GM19324 (cell line): Measurements from ENCODE around the gene DOK1.
A peak's percentile ranks its signal among the peaks of the same experiment; 100 is the strongest.

Experiments
- ATAC-seq: cut with Tn5 transposase; IDR thresholded peaks from one replicate; pipeline ENCODE4 v1.9.1; 2021; ENCODE audit warnings: mild to moderate bottlenecking, moderate library complexity; ENCODE audit not compliant: unreplicated experiment, low FRiP score

The DOK1 gene

DNA sequence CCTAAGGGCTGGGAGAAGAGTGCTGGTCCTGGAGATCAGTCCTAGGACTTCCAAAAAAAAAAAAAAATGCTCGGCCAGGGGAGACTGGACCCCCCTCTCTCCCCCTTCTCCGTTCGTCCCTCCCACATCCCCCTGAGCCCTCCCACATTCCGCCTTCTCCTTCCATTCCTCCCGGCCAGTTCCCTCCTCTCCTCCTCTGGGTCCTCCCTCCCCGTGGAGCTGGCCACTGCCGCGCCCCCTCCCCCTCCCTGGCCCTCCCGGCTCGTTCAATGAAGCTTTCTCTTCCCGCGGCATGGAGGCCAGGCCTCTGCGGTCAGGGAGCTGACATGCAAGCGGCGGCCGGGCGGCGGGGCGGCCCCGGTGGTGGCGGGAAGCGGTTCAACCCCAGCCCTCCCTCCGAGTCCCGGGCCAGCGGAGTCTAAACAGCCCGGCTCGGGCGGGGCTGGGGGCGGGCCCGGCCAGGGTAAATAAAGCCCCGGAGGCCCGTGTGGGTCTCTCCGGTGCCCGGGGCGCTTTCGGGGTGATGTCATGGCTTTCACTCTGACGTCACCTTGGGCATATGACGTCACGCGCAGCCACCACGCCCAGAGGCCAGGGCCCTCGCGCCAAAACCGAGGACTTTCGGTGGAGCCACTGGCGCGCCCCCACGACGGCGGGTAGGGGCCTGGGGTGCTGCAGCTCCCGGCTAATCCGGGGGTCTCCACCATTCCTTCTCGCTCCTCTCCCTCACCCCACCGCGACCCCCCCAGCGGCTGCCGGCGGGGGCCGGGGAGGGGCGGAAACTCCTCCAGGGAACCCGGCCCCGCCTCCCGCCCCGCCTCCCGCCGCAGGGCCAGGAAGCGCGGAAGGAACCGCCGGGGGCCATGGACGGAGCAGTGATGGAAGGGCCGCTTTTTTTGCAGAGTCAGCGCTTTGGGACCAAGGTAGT is at the start of gene DOK1, which contains the start of gene LOXL3:
Gene DOK1 (plus strand): TSS at position 829 of the 928 bp plus-strand sequence. CDS start 35 bp downstream, at position 864.
Gene LOXL3 (minus strand): TSS at position 51 of the 928 bp plus-strand sequence. CDS start 1,308 bp downstream, outside the sequence.
- ATAC-seq, result peak; percentile 66

- ATAC-seq, result no peak
Measured at GRCh38 chr2:74505448-74506246, 48.9 kb upstream of the DOK1 start.

- peak; percentile 93 for ATAC-seq
Measured at GRCh38 chr2:74507145-74507925, 47.2 kb upstream of the DOK1 start, which contains the start of gene PCGF1. PCGF1 (minus strand) TSS chr2:74507695; CDS start chr2:74507668, 27 bp downstream.

DNA sequence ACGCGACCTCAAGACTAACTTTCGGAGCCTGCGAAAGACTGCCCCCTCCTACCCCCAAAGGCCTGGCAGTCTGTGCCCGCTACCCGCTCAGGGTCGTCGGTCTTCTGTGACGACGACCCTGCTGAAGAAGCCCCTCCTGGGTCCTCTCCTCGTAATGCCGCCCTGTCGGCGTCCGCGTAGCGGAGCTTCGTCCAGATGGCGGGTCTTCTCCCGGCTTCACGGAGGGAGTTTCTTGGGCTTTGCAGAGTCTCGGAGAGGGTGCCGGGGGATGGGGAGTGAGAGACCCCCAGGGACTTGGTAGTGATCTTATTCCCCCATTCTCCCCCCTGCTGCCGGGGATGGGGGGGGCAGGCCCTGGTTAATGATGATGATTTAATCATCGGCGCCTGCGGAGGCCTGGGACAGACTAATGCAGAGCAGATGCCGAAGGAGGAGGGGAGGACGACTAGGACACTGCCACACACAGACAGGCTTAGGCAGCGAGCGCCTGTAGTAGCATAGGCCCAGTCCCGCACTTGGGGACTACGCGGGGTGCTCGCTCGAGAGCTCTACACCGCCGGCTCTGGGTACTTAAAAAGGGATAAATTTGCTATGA is 46.5 kb upstream of the DOK1 start:
- peak; percentile 7 for ATAC-seq

GRCh38 chr2:74510272-74510671 is 44.2 kb upstream of the DOK1 start:
- no peak for ATAC-seq

- no peak for ATAC-seq
Measured at GRCh38 chr2:74511104-74511989, 43.2 kb upstream of the DOK1 start.

DNA sequence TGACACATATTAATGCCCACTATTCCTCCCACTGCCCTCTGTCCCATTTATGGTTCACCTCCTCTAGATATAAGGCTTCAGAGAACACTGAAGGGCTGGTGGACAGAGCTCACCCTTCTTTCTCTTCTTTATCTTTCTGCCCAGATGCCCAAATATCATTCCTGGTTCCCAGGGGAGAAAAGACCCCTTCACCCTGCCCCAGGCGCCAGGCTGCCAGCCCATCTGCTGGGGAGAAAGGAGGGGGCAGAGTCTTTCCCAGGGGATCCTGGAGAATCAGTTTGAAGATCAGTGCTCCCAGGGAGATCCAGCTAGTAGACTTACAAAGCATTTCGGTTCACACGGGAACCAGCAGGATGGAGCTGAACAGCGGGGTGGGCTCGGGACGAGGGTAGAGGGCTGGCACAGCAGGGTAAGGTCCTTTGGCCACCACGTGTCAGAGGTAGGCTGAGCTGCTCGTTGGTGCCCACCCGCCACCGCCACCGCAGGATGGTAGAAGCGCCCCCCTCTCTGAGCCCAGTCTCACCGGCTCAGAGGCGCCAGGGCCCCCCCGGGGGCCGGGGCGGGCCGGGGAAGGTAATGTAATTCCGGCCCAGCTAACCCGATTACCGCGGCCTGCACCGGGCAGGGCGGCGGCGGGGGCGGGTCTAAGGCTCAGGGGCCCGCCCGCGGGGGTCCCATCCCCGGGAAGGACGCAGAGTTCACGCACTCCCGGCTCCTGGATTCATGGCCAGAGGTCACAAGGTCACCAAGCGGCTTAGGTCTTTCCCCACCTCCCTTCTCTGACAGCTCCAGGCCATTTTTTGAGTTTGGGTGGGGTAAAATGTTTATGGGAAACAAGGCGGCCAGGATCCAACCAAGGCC is 41.5 kb upstream of the DOK1 start:
- ATAC-seq, result no peak

DNA sequence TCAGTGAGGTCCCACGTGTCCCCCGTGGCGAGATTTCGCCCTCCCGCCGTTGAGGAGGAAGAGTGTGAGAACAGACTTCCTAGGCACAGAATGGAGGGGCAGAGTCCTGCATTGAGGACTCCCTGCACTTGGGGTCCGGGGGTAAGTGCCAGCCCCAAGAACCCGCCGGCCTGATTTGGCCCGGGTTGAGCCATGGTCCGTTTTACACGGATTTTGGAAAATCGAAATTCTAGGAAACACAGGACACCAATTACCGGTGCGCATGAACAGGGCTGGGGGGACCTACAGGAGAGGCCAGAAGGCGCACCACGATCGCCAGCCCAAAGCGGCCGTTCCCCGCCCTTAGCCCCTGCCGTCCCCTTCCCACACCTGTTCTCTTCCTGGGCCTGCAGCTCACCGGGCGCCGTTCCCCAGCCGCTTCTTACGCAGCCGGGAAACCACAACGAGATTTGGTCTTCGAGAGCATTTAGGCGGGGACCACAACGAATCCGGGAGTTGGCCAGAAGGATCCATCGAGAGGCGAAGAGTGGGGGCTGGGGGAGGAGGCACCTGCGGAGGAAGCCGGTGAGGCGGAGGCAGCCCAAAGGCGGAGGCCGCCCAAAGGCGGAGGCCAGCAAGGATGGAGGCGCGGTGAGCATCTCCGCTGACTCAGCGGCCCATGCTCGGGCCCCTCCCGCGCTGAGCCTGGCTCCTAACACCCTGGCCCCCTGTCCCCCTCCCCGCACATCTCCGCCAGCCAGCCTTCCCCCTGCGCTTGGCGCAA is 40.7 kb upstream of the DOK1 start:
- no peak for ATAC-seq

GRCh38 chr2:74514368-74515270 is 39.9 kb upstream of the DOK1 start, which contains the start of gene TLX2:
TLX2 (plus strand) TSS chr2:74514450; CDS start chr2:74514807, 357 bp downstream.
- no peak for ATAC-seq

DNA sequence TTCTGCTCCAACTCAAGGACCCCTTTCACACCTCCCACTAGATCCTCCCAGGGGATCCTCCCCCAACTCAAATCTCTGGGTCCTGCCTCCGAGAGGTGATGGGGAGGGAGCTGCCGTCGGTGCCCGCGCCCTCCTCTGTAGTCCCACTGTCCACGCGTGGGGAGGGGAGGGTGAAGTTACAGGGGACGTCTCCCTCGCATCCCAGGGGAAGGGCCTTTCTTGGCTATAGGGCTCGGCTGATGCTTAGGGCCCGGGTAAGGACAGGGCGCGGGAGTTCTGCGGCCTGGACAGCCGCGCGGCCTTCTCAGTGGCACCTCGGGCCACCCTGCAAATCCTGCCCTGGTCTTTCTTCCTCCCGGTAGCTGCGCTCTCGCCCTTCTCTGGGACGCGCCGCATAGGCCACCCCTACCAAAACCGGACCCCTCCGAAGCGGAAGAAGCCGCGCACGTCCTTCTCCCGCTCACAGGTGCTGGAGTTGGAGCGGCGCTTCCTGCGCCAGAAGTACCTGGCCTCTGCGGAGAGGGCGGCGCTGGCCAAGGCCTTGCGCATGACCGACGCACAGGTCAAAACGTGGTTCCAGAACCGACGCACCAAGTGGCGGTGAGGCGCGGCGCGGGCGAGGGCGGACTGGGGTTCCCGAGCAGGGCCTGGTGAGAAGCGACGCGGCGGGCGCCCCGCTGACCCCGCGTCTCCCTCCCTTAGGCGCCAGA is 39.1 kb upstream of the DOK1 start:
- ATAC-seq, result no peak

DNA sequence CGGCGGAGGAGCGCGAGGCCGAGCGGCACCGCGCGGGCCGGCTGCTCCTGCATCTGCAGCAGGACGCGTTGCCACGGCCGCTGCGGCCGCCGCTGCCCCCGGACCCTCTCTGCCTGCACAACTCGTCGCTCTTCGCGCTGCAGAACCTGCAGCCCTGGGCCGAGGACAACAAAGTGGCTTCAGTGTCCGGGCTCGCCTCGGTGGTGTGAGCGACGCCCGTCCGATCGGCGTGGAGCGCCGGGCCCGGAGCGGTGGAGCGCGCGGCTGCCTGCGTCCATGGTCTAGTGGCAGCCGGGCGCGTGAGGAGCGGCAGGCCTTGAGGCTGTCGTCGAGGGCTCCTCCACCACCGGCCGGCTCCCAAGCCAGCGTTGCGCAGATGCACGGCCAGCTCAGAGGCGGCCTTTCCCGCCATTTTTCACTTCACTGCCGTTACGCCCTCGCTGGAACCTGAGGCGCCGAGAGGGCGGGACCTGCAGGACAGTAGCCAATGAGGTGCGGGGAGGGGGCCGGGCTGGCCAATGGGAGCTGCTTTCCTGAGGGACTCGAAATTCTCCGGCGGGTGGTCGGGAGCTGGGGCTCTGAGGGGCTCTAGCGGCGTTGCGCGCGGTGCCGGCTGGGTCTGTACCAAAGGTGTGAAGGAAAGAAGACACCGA is 38.4 kb upstream of the DOK1 start:
- no peak for ATAC-seq

DNA sequence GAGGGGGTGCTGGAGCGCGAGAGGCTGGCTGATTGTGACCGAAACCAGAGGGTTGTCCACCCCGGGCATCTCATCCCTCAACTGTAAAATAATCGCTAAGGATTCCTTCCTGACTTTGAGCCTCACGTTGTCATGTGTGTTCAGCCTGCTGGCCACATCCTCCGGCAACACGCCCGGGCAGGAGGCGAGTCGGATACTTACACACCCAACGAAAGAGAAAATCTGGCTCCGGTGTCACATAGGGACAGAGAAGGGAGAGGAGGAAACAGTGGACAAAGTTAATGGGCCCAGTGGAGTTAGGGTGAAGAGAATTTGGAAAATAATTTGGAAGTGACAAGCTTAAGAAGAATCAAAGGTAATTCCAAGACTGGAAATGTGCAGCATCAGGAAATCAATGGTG is 37.9 kb upstream of the DOK1 start:
- ATAC-seq, result no peak

- ATAC-seq, result no peak
Measured at GRCh38 chr2:74522516-74522915, 32.0 kb upstream of the DOK1 start.

DNA sequence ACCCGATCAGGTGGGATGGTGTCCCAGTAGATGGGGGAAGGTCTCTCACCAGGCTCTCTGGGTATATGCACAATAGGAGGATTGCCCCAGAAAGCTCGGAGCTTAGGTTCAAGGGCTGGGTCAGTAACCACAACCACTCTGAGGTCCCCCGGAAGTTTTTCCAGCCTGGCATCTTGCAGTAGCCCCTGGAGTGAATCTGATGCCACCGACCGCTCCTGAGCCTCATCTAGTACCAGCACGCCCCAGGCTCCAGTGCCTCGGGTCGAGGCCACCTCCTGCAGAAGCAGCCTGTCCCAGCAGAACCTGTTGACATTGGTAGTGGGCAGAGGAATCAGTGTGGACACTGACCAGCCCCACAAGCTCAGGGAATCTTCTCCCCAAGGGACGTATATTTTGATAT is 30.5 kb upstream of the DOK1 start:
- no peak for ATAC-seq
